Measurements from ENCODE around the gene RICTOR. TPM values are rescaled to one million over a fixed set of nuclear protein-coding genes. Genes with fewer than 3 reads are reported as not detected.

RICTOR gene
- total and polyA plus RNA-seq, 9 of the 15 experiments (the other 6 are each of a cell fraction or from before 2014, with no cell fraction given), result 13.9 to 46.6 (median 22.6) TPM

DNA sequence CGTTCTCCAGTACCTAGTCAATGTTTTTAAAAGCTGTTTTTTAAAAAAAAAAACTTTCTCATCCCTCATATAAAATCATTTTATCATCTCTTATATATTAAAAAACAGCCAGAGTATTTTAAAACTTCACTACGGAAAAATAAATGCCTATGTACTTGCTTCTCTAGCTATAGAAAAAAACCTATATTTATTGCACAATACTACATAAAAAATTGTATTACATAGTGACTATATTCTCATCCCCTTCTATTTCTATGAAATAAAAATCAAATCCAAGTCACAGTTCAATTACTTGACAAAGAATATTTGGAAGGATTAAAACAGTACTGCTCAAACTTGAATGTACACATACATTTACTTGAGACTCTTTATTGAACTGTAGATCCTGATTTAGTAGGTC lies 56.7 kb downstream of the RICTOR start:
- Histone ChIP-seq H3K4me1 (replicated peaks in 1 of 2; ENCODE audit: control insufficient read depth in 2 of 2, insufficient read depth in 2 of 2, low read length in 2 of 2) (peaks cover 0 to 13% of the 10 kb centered on the region in 2 experiments; a peak in 4 of 5 replicates), H3K36me3 (ENCODE audit: control insufficient read depth, insufficient read depth, low read length) (peaks cover 49% of the 10 kb centered on the region), H3K27ac (ENCODE audit: extremely low read depth, low read depth, low read length) (no peak overlapping the region), H3K4me2 (ENCODE audit: insufficient read depth, low read length) (no peak overlapping the region), H3K4me3 (no peak overlapping the region), H3K9me1 (ENCODE audit: control insufficient read depth, insufficient read depth, low read length) (no peaks in the 10 kb centered on the region), H4K20me1 (replicated peaks; ENCODE audit: control insufficient read depth, insufficient read depth, low read length) (0 out of 2 replicates have a peak, but pooled peaks cover 5% of the 10 kb centered on the region), H3K79me2 (ENCODE audit: control insufficient read depth, insufficient read depth, low read length) (peaks cover 56% of the 10 kb centered on the region), H2AFZ (ENCODE audit: low read depth, low read length) (no peak overlapping the region), H3K9ac (ENCODE audit: insufficient read depth in 1 of 2, low read depth in 2 of 2, low read length in 2 of 2) (no peak overlapping the region), H3K9me3 (replicated peaks; ENCODE audit: control insufficient read depth, insufficient read depth, low read depth, low read length) (peaks cover 4% of the 10 kb centered on the region), H3K27me3 (ENCODE audit: control insufficient read depth in 2 of 2, insufficient read depth in 2 of 2, low read length in 2 of 2) (no peaks in the 10 kb centered on the region)
- intact Hi-C loops (cut with micrococcal nuclease) (no loop called here), in situ Hi-C loops (cut with MboI) (no loop called here)
- TF ChIP-seq CEBPG (CRISPR knock-in tag; IDR thresholded peaks at IDR 0.05) (no peak), CEBPG (tag; conservative IDR thresholded peaks at IDR 0.05 in 1 of 2, IDR thresholded peaks at IDR 0.05 in 1 of 2) (peak in 1 of 2 experiments; percentile 80; a peak in 2 of 4 replicates), MAFK (IDR thresholded peaks at IDR 0.05; ENCODE audit: low read length) (no peak), CEBPB (tag; IDR thresholded peaks at IDR 0.05) (peak; percentile 33; the same call in 1 of the 2 replicates)
- FAIRE-seq (no peak), ATAC-seq (no peak), DNase-seq (ENCODE audit: extremely low read depth in 1 of 4, low spot score in 3 of 4) (no peak)
- BruUV-seq (replicated peaks), result no TSS peak
- ChIA-PET CTCF (ENCODE audit: low intra/inter-chr PET ratio) (no interaction called here), POLR2A (interaction anchor here (0.6 to 1.0 kb wide), 2 partner anchors 36 to 277 kb away, joined by 3 read pairs; no protein-coding TSS in a partner anchor)
- 89% methylated on average over 2 of the region's 2 CpGs for WGBS (ENCODE audit: insufficient coverage, low coverage, missing lambda C conversion rate)

- CTCF ChIA-PET (ENCODE audit: low intra/inter-chr PET ratio), result no interaction called here
- peak overlapping the region; percentile 19; the same call in 1 of the 3 replicates for H3K27ac ChIP-seq (ENCODE audit: extremely low read depth, low read depth, low read length)
- no peaks in the 10 kb centered on the region for H3K27me3 ChIP-seq (ENCODE audit: control insufficient read depth in 2 of 2, insufficient read depth in 2 of 2, low read length in 2 of 2)
- no peak overlapping the region for H2AFZ ChIP-seq (ENCODE audit: low read depth, low read length)
- H3K79me2 ChIP-seq (ENCODE audit: control insufficient read depth, insufficient read depth, low read length), result peaks cover 48% of the 10 kb centered on the region
- intact Hi-C loops (cut with micrococcal nuclease), result no loop called here
- peaks cover 57% of the 10 kb centered on the region for H3K36me3 ChIP-seq (ENCODE audit: control insufficient read depth, insufficient read depth, low read length)
- H3K9ac ChIP-seq (ENCODE audit: insufficient read depth in 1 of 2, low read depth in 2 of 2, low read length in 2 of 2), result no peak overlapping the region
- no TSS peak for BruUV-seq (replicated peaks)
- peaks cover 12% of the 10 kb centered on the region for H3K9me3 ChIP-seq (replicated peaks; ENCODE audit: control insufficient read depth, insufficient read depth, low read depth, low read length)
- no peak for FAIRE-seq
- no peaks in the 10 kb centered on the region for H3K9me1 ChIP-seq (ENCODE audit: control insufficient read depth, insufficient read depth, low read length)
- DNase-seq (ENCODE audit: extremely low read depth in 1 of 4, low spot score in 3 of 4), result peak in 2 of 4 experiments; percentile 38 to 68
- 52% methylated on average over 1 of the region's 1 CpG for WGBS (ENCODE audit: insufficient coverage, low coverage, missing lambda C conversion rate)
- H3K4me1 ChIP-seq (replicated peaks in 1 of 2; ENCODE audit: control insufficient read depth in 2 of 2, insufficient read depth in 2 of 2, low read length in 2 of 2), result peaks cover 0 to 13% of the 10 kb centered on the region in 2 experiments; a peak in 4 of 5 replicates
- in situ Hi-C loops (cut with MboI), result no loop called here
- no peak overlapping the region for H3K4me3 ChIP-seq
- no peak overlapping the region for H3K4me2 ChIP-seq (ENCODE audit: insufficient read depth, low read length)
- POLR2A ChIA-PET, result interaction anchor here (0.9 kb wide), 1 partner anchor 11 kb away, joined by 4 read pairs; no protein-coding TSS in a partner anchor
- peak; percentile 79 for ATAC-seq
- no peaks in the 10 kb centered on the region for H4K20me1 ChIP-seq (replicated peaks; ENCODE audit: control insufficient read depth, insufficient read depth, low read length)
- peak; percentile 54; the same call in 1 of the 2 replicates for TF ChIP-seq ARID1B (IDR thresholded peaks at IDR 0.05)
- no peak for TF ChIP-seq RCOR1 (IDR thresholded peaks at IDR 0.05; ENCODE audit: borderline replicate concordance in 1 of 2, low read depth in 2 of 2, low read length in 2 of 2)
- 0 out of 2 replicates have a peak, but pooled peaks have one; percentile 35 for TF ChIP-seq IRF9 (tag; IDR thresholded peaks at IDR 0.05)
- TF ChIP-seq ARNT (IDR thresholded peaks at IDR 0.05), result no peak; a peak in 1 of 4 replicates
- peak; percentile 63 for TF ChIP-seq CBFA2T3 (IDR thresholded peaks at IDR 0.05)
- TF ChIP-seq POLR2B (IDR thresholded peaks at IDR 0.05; ENCODE audit: low read depth, partially characterized antibody), result peak; percentile 1
- TF ChIP-seq TRIM24 (IDR thresholded peaks at IDR 0.05), result no peak; a peak in 1 of 4 replicates
- TF ChIP-seq HDAC6 (IDR thresholded peaks at IDR 0.05; ENCODE audit: low read depth, low read length), result no peak
- TF ChIP-seq DPF2 (IDR thresholded peaks at IDR 0.05), result 0 out of 2 replicates have a peak, but pooled peaks have one; percentile 52
- TF ChIP-seq CGGBP1 (CRISPR knock-in tag; IDR thresholded peaks at IDR 0.05), result no peak
- no peak for TF ChIP-seq FUS (optimal IDR thresholded peaks at IDR 0.05; ENCODE audit: low read depth, low read length)
- 0 out of 2 replicates have a peak, but pooled peaks have one; percentile 15 for TF ChIP-seq CEBPG (CRISPR knock-in tag; IDR thresholded peaks at IDR 0.05)
- TF ChIP-seq CEBPG (tag; conservative IDR thresholded peaks at IDR 0.05 in 1 of 2, IDR thresholded peaks at IDR 0.05 in 1 of 2), result peak; percentile 90 to 99
Measured at GRCh38 chr5:39016587-39017275, 57.5 kb downstream of the RICTOR start.
